Stimulated activated CD8-positive, alpha-beta memory T cell treated with anti-CD3 and anti-CD28 coated beads, Interleukin-4, amount 100 ng/mL, for 1 hour (primary cell): ENCODE results near the gene S1PR3.
"Not testable (repeated sequence)": the region's sequence is repeated elsewhere in the genome, so short reads cannot be mapped to it uniquely, and the experiment has no call there.

Source experiments
- DNase-seq, 2 donors: peaks; one replicate each; pipeline ENCODE4 v3.0.0-alpha.2; 2020; ENCODE audit warnings: low read depth in 2 of 2, low spot score in 1 of 2

S1PR3 gene

GRCh38 chr9:88991066-88992034, at the start of gene S1PR3:
Gene S1PR3 (plus strand): TSS chr9:88991468. CDS start chr9:89001201, 9,733 bp downstream.
- no peak for DNase-seq

DNA sequence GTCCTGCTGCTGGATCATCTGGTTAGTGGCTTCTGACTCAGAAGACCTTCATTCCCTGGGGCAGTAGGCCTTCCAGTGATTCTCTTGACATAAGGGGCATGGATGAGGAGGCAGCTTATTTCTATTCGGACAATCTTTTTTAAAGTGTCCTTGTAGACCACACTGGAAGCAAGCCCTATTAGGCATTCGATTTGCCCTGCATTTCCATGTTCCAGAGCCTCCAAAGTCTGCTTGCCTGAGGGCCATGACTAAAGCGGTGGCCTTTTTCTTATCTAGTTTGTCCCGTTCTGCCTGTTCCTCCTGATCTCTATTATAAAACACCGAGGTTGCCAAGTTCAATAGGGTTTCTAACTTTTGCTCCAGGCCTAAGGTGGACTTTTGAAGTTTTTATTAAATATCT, 49.7 kb upstream of the S1PR3 start:
- not testable (repeated sequence) for DNase-seq

GRCh38 chr9:88942411-88942810, 48.9 kb upstream of the S1PR3 start:
- no peak for DNase-seq

DNA sequence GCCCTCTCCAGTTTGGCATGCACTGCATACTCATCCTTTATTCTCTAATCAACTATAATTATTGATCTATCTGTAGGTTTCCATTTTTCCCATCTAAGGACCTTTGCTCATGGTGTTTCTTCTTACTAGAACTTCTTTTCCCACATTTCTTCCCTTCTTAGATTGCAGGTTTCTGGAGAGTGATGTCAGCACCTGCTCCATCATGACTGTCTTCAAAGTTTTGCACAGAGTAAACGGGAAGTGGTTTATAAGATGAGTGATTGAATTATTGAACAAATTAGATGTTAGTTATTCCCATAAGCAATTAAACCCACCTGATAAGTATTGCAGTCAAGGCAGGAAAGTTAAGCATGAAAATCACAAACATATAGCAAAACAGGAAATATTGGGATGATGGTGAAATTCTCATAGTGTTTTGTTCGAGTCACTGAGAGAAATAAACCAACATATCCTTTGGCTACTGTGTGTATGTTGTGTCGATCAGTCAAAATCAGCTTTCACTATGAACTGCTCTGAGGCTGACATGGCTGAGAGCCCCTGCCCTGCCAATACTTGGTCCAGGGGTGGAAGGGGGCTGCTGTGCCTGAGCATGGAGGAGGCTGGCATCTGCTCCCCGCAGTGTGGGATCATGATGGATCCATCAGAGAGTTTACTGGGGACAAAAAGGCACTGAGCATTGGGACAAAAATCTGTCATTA, 45.5 kb upstream of the S1PR3 start:
- no peak for DNase-seq

DNA sequence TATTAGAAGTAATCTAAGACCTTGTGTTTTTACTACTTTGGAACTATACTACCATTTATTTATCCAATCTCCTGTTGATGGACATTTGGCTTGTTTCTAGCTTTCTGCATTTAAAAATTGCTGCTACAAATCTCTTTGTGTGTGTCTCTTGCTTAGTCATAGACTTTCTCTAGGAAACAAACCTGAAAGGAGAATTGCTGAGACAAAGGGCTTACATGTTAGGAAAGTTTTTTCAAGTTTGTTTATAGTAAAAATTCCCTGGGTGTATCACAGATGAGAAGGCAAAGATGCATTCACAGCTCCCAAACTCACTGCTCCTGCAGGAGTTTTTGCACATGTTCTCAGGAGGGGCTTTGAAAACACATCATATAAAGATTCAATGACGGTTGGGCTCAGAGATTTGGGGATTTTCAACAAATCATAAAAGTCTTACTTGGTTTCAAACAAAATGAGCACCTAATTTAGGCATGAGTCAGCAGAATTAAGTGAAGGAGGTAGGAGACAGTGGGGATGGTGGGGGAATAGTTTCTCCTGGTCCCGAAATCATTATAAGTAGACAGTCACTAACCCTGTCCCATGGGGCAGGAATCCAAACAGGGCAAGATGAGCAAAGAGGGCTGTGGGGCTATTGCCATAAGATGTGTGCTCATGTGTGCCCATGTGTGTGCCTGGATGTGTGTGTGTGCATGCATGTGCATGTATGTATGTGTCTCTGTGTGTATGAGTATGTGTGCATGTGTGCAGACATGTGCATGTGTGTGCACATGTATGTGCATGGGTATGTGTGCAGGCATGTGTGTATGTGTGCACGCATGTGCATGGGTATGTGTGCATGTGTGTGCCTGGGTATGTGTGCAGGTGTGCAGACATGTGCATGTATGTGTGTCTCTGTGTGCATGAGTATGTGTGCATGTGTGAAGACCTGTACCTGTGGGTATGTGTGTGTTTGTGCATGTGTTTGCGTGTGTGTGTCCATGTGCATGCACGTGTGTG, 43.4 kb upstream of the S1PR3 start:
- DNase-seq, result no peak

DNA sequence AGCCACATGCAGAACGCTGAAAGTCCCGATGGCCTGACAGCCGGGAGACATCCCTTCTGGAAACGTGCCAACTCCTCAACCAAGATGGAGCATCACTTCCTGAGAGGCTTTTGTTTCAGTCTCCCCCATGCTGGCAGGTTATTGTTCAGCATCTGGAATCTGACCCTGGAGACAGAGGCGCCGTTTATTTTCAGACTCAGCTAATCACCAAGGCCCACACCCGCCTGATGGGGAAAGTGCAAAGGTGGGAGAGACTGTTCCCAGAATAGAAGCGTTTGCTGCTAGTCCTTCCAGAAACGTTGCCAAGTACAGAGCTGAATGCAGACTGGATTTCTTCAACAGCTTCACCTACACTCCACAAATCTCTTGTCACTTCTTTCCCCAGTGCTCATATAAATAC, 41.8 kb upstream of the S1PR3 start:
- no peak for DNase-seq

DNA sequence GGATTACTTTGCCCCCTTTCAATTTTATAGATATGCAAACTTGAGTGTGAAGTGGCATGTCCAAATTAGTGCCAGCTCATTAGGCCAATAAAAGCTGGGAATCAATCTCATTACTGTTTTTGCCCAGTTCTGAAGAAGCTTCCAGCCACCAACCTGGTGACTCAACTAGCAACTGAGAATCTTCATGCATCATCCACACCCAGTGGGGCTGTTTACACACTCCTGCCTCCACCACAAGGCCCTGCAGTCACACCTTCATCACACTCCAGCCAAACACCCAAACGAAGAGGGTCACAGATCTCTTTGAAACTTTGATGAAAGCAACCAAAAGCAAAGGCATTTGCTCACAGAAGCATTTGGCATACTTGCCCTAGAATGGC, 41.3 kb upstream of the S1PR3 start:
- no peak for DNase-seq

- DNase-seq, result no peak
These were observed 40.7 kb upstream of the S1PR3 start for GRCh38 chr9:88950341-88951154.

- DNase-seq, result no peak
These were observed 40.1 kb upstream of the S1PR3 start for GRCh38 chr9:88951155-88951542.

DNA sequence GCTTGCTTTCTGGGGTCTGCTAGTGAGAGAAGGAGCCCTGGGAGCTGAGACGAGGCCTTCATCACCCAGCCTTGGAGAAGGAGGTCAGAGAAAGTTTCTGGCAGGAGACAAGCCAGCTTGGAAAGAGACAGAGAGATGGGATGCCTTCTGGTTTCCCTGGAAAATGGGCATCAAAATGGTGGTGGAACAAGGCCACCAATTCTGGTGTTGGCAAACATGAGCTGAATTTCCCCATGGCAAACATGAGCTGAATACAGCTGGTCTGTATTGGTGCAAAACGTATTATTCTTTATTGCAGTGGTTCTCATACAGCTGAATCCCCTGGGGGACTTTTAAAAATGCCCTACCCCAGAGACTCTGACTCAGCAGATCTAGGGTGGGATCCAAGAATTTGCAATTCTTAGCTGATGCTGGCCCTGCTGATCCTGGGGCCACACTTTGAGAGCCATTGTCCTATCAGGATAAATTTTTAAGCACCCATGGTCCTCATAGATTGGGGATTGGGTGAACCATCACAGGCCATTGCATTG, 39.1 kb upstream of the S1PR3 start:
- DNase-seq, result no peak

GRCh38 chr9:88952976-88953375, 38.3 kb upstream of the S1PR3 start:
- no peak for DNase-seq

- DNase-seq, result no peak
These were observed 37.8 kb upstream of the S1PR3 start for GRCh38 chr9:88953381-88954029.

DNA sequence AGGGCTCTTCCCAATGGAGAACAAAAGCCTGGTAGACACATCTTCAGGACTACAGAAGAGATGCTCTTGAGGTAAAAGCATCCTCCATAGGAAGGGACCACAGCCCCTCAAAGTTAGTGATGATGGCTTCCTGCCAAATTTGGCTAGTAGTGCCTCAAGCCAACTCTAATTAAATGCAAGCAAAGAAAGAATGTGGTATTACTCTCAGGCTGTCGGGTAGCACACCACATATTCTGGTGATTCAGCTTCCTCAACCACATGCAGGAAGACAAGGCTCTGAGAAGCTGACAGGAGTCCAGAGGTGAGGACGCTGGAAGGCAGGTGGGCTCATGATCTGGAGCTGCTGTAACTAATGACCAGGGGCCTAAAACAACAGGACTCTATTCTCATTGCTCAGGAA, 37.2 kb upstream of the S1PR3 start:
- DNase-seq, result no peak

DNA sequence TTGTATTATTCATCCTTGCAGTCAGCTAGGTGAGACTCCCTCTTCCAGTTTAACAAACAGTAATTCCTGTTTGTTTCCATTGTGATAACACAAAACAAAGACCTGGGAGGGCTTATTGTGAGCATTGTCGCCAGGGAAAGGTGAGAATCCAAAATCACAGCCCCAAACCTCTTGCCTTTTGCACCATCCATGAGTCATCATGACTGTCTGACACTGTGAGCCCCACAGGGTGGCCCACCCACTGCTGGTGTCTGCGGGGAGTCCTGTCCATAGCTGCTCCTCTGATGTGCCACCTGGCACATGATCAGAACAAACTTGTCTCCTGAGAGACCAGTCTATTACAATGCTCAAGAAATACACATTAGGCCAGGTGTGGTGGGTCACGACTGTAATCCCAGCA, 33.7 kb upstream of the S1PR3 start:
- DNase-seq, result no peak

GRCh38 chr9:88959727-88960469, 31.4 kb upstream of the S1PR3 start:
- DNase-seq, result no peak

DNA sequence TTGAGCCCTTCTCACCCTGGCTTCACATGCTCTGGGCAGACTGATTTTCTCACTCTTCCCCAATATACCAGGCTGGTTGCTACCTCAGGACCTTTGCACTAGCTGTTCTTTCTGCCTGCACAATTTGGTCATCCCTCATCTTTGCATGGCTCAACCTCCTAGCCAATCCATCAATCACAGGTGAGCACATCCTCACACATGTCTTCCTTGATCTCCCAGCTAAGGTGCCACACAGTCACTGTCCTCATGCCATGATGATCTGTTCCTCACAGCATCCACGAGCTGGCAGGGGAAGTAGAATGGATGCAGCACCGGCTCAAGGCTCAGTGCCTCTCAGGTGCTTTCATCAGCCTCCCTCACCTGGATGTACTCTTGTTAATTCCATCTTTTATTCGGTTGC, 30.6 kb upstream of the S1PR3 start:
- DNase-seq, result no peak

GRCh38 chr9:88965473-88965872, 25.8 kb upstream of the S1PR3 start:
- DNase-seq, result no peak

DNA sequence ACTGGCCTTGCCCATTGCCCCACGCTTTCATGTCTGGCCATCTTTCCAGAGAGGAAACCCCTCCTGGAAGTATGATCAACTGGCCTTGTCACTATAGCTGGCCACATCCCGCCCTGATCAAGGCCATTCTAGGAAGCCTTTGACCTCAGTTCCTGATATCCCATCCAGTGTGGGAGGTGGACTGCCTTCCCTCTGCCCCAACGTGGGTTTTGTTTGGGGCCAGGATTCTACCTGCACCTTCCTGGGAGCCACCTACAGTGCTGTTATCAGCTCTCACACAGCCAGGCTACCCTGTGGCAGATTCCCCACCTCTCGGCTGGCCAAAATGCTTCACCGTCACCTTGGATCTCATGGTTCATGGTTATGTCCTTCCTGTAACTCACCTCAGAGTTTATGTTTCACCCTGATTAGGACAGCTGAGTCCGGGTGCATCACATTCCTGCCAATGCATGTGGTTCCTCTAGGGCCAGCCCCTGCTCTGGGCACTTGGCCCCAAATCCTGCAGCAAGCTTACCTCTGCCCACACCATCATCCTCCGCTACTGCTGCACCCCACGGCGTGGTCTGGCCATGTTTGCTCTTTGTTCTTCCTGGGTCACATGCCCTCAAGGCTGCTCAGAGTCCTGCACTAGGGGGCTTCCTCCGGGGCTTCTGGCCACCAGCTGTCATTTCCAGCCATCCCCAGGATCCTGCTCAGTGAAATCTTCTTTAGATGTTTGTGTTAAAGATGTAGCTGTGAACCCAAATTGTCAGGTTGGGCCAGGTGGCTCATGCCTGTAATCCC, 24.2 kb upstream of the S1PR3 start:
- no peak for DNase-seq
